GM06990 (cell line): Measurements from ENCODE around the gene KRT8.

Source experiments
- DNase-seq: peaks from one replicate; pipeline ENCODE4 v3.0.0-alpha.2; 2011; ENCODE audit not compliant: insufficient read length; ENCODE audit errors: extremely low read depth
- H3K27me3 ChIP-seq: replicated peaks from 2 replicates; pipeline ENCODE4 v1.6.0; 2011; ENCODE audit warnings: low read length; ENCODE audit not compliant: control insufficient read depth, insufficient read depth
- H3K36me3 ChIP-seq: 2 replicates; pipeline ENCODE4 v1.5.1; 2011; ENCODE audit warnings: low read length; ENCODE audit not compliant: control insufficient read depth, insufficient read depth
- H3K4me3 ChIP-seq: replicated peaks from 2 replicates; pipeline ENCODE4 v1.5.1; 2011; ENCODE audit warnings: low read depth, mild to moderate bottlenecking, control low read depth, low read length
- CTCF ChIP-seq: IDR thresholded peaks from 2 replicates; pipeline ENCODE4 v1.5.1; 2011; ENCODE audit warnings: low read length, control low read depth, mild to moderate bottlenecking, inconsistent platforms; ENCODE audit not compliant: insufficient read depth, poor library complexity, severe bottlenecking

The KRT8 gene

GRCh38 chr12:52872644-52873389 lies 32.1 kb downstream of the KRT8 start:
- H3K27me3 ChIP-seq, result no peaks in the 10 kb centered on the region
- no peak for DNase-seq
- no peak overlapping the region for H3K4me3 ChIP-seq
- TF ChIP-seq CTCF, result no peak
- H3K36me3 ChIP-seq, result no peaks in the 10 kb centered on the region

GRCh38 chr12:52871291-52872039 lies 33.4 kb downstream of the KRT8 start:
- no peaks in the 10 kb centered on the region for H3K36me3 ChIP-seq
- no peak for DNase-seq
- no peak for TF ChIP-seq CTCF
- no peaks in the 10 kb centered on the region for H3K27me3 ChIP-seq
- H3K4me3 ChIP-seq, result no peak overlapping the region

DNA sequence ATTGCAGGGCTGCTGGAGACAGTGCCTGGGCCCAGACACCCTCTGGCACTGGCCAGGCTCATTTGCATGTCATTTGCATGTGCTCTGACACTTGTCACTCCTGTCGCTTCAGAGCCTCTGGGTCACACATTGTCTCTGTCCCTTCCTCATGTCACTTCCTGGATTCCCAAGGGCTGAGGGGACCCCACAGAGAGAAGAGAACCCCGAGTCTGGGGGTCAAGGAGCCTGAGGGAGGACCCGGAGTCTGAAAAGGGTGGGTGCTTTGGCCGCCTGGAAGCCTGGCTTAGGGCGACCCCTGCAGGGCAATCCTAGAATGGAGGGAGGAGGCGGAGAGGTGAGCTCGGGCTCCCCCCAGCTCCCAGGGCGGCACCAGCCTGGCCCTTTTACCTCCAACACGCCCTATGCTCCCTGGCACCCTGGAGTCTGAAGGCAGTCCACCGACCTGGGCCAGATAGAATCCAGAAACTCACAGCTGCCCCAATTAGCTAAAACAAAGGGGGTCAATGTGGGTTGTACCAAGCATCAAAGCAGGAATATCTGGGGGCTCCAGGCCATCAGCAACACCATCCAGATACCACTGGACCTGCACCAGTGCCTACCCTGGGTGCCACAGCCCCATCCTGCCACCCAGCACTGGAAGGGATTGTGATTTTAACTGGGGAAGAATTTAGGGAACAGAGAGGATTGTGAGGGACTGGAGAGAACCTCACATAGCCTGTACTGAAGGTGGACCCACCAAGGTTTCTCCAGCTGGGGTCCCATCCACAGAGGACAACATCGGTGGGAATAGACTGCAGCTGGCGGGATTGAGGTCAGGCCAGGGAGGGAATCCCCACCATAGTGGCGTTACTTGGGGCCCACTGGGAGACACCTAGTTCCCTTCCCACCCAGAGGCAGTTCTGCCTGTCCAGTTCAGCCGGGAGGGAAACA lies 34.2 kb downstream of the KRT8 start:
- DNase-seq, result peak; percentile 48
- Histone ChIP-seq H3K4me3 (no peak overlapping the region), H3K27me3 (no peaks in the 10 kb centered on the region; the same call in 1 of the 2 replicates), H3K36me3 (no peaks in the 10 kb centered on the region)
- peak; percentile 95 for TF ChIP-seq CTCF

- Histone ChIP-seq H3K27me3 (no peaks in the 10 kb centered on the region; the same call in 1 of the 2 replicates), H3K4me3 (no peak overlapping the region), H3K36me3 (no peaks in the 10 kb centered on the region)
- DNase-seq, result no peak
- TF ChIP-seq CTCF, result no peak
Observed at GRCh38 chr12:52867642-52868041, 37.2 kb downstream of the KRT8 start.

GRCh38 chr12:52867152-52867551 lies 37.7 kb downstream of the KRT8 start:
- H3K27me3 ChIP-seq, result no peaks in the 10 kb centered on the region; the same call in 1 of the 2 replicates
- no peak overlapping the region for H3K4me3 ChIP-seq
- TF ChIP-seq CTCF, result no peak
- H3K36me3 ChIP-seq, result no peaks in the 10 kb centered on the region
- DNase-seq, result no peak
